ENCODE measurements around the gene STARD13. TPM values are rescaled to one million over a fixed set of nuclear protein-coding genes. Genes with fewer than 3 reads are reported as not detected.

The STARD13 gene
- total RNA-seq, 4 donors from 2014 or later, result 9.5 to 33.9 (median 30.3) TPM

DNA sequence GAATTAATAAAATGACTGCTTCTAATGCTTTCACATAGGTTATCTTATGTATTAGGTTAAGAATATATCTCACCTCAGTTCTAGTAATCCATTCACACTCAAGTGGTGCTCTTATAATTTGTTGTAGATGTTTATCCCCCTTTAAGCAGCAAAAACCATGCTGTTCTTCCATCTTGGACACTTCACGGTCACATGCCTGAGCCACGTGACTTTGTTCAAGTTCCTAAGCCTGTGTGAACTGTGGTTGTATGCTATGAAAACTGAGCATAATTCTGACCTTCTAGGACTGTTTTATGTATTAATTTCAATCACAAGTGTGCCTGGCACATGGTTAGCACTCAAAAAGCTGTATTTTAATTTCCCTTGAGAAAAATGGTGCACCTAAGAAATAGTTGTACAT is 41.2 kb upstream of the STARD13 start:
- Histone ChIP-seq H3K9me3 (no peaks in the 10 kb centered on the region), H3K4me1 (no peaks in the 10 kb centered on the region), H3K36me3 (no peaks in the 10 kb centered on the region), H3K27ac (no peak overlapping the region), H3K27me3 (no peaks in the 10 kb centered on the region), H3K4me3 (no peak overlapping the region)
- TF ChIP-seq POLR2A (IDR thresholded peaks at IDR 0.05) (no peak), CTCF (IDR thresholded peaks at IDR 0.05) (no peak)
- DNase-seq, result no peak

DNA sequence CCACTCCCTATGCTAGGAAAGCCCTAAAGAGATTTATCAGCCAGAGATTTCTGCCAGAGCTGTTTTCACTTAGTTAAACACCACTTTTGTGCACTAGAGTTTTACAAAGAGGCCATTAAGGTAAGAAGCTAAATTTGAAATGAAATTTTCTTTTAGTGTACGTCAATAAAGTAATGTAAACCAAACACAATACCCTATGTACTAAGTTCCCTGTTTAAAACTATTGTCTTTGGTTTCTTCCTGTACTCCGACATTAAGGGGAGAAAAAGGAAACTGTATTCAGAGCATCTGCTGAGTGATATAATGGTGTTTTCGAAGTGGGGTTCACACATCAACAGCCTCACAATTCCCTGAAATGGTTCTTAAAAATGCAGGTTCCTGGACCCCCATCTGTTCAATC is 40.7 kb upstream of the STARD13 start:
- H3K4me3 ChIP-seq, result no peak overlapping the region

DNA sequence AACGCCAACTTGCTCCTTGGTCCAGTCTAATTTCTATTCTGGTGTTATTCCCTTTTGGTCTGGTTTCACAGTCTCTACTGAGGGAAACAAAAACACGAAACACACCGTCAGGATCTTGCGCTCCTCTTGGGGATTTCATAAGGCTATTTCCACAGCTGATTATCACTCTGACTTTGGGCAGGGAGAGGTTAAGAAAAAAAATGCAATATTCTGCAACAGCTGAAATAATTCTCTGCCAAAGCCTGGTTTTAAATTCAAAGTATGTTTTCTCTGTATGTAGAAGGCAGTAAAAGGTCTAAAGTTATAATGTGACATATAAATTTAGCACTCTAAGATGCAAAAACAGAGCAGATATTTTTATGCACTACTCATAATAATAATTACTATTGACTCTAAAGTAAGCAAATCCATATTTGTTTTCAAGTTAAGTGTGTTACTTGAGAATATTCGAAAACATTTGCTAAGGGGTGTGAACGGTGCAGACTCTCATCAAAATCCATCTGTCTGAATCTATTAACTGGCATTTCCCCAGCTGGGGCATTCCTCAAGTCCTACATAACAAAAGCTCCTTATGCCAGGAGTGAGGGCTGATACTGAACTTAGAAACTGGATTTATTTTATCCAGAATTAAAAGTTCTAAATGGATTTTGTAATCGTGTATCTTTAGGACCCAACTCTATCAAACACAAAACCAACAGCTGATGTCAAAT is 38.4 kb upstream of the STARD13 start:
- DNase-seq, result no peak
- no peaks in the 10 kb centered on the region for H3K9me3 ChIP-seq
- H3K4me1 ChIP-seq, result no peaks in the 10 kb centered on the region
- no peaks in the 10 kb centered on the region for H3K36me3 ChIP-seq
- TF ChIP-seq CTCF (IDR thresholded peaks at IDR 0.05) (no peak), POLR2A (IDR thresholded peaks at IDR 0.05) (no peak)
- H3K27ac ChIP-seq, result no peak overlapping the region
- H3K4me3 ChIP-seq, result no peak overlapping the region
- H3K27me3 ChIP-seq, result no peaks in the 10 kb centered on the region

More for the DNA sequence above, 40.7 kb upstream of the STARD13 start:
- TF ChIP-seq CTCF (IDR thresholded peaks at IDR 0.05) (no peak), POLR2A (IDR thresholded peaks at IDR 0.05) (no peak)
- Histone ChIP-seq H3K27ac (no peak overlapping the region), H3K27me3 (no peaks in the 10 kb centered on the region), H3K4me1 (no peaks in the 10 kb centered on the region), H3K9me3 (no peaks in the 10 kb centered on the region), H3K36me3 (no peaks in the 10 kb centered on the region)
- no peak for DNase-seq

- DNase-seq, result no peak
- Histone ChIP-seq H3K36me3 (no peaks in the 10 kb centered on the region), H3K4me3 (no peak overlapping the region), H3K27me3 (no peaks in the 10 kb centered on the region), H3K27ac (peak overlapping the region in 2 of 4 donors; percentile 22), H3K4me1 (no peaks in the 10 kb centered on the region), H3K9me3 (no peaks in the 10 kb centered on the region)
- TF ChIP-seq POLR2A (IDR thresholded peaks at IDR 0.05) (no peak), CTCF (IDR thresholded peaks at IDR 0.05) (no peak)
Measured at GRCh38 chr13:33322965-33323668, 37.6 kb upstream of the STARD13 start.

- Histone ChIP-seq H3K9me3 (no peaks in the 10 kb centered on the region), H3K36me3 (no peaks in the 10 kb centered on the region), H3K4me3 (no peak overlapping the region), H3K27me3 (no peaks in the 10 kb centered on the region), H3K4me1 (no peaks in the 10 kb centered on the region), H3K27ac (peak overlapping the region in 1 of 4 donors; percentile 22)
- no peak for TF ChIP-seq POLR2A (IDR thresholded peaks at IDR 0.05)
- DNase-seq, result peak in 1 of 3 donors; percentile 60
Measured at GRCh38 chr13:33322543-33322809, 36.9 kb upstream of the STARD13 start.

GRCh38 chr13:33321686-33322542 is 36.4 kb upstream of the STARD13 start:
- DNase-seq, result no peak
- H3K27me3 ChIP-seq, result no peaks in the 10 kb centered on the region
- no peaks in the 10 kb centered on the region for H3K36me3 ChIP-seq
- peak overlapping the region in 2 of 4 donors; percentile 18 to 20 for H3K27ac ChIP-seq
- H3K4me3 ChIP-seq, result no peak overlapping the region
- TF ChIP-seq POLR2A (IDR thresholded peaks at IDR 0.05) (no peak), CTCF (IDR thresholded peaks at IDR 0.05) (no peak)
- H3K4me1 ChIP-seq, result no peaks in the 10 kb centered on the region
- no peaks in the 10 kb centered on the region for H3K9me3 ChIP-seq
